ENCODE results near the gene ENTPD7. TPM values are rescaled to one million over a fixed set of nuclear protein-coding genes. Genes with fewer than 3 reads are reported as not detected.
A peak's percentile ranks its signal among the peaks of the same experiment; 100 is the strongest.

Gene ENTPD7
- total and polyA plus RNA-seq, 9 of the 15 experiments (the other 6 are each of a cell fraction or from before 2014, with no cell fraction given), result 1.4 to 13.9 (median 8.5) TPM

GRCh38 chr10:99619851-99620710 lies 39.2 kb upstream of the ENTPD7 start, which contains the start of gene SLC25A28 (continued):
- TF ChIP-seq MBD2 (IDR thresholded peaks at IDR 0.05; ENCODE audit: borderline replicate concordance, low read depth), result peak; percentile 81; the same call in 1 of the 2 replicates
- peak; percentile 64 for TF ChIP-seq FOXJ2 (tag; IDR thresholded peaks at IDR 0.05)
- TF ChIP-seq LEF1 (IDR thresholded peaks at IDR 0.05), result peak; percentile 100
- peak; percentile 75 for TF ChIP-seq FOS (IDR thresholded peaks at IDR 0.05; ENCODE audit: extremely low read depth, insufficient read length)
- peak; percentile 82 for TF ChIP-seq ASH1L (IDR thresholded peaks at IDR 0.05; ENCODE audit: borderline replicate concordance, low read depth, partially characterized antibody)
- peak; percentile 60 for TF ChIP-seq VEZF1 (CRISPR knock-in tag; IDR thresholded peaks at IDR 0.05)
- peak; percentile 29; the same call in 1 of the 2 replicates for TF ChIP-seq ZBTB12 (CRISPR knock-in tag; IDR thresholded peaks at IDR 0.05)
- no peak for TF ChIP-seq SRF (CRISPR knock-in tag; IDR thresholded peaks at IDR 0.05)
- TF ChIP-seq KLF10 (CRISPR knock-in tag; IDR thresholded peaks at IDR 0.05), result no peak
- TF ChIP-seq PKNOX1 (IDR thresholded peaks at IDR 0.05), result peak; percentile 99
- TF ChIP-seq ZNF282 (CRISPR knock-in tag; IDR thresholded peaks at IDR 0.05), result no peak
- TF ChIP-seq NEUROD1 (IDR thresholded peaks at IDR 0.05; ENCODE audit: borderline replicate concordance, low read depth, low read length, partially characterized antibody), result peak; percentile 63
- no peak for TF ChIP-seq THAP12 (CRISPR knock-in tag; IDR thresholded peaks at IDR 0.05)
- peak; percentile 78 for TF ChIP-seq NFYB (IDR thresholded peaks at IDR 0.05; ENCODE audit: extremely low read depth, insufficient read length)
- no peak for TF ChIP-seq SMARCC2 (IDR thresholded peaks at IDR 0.05; ENCODE audit: low read depth)
- no peak for TF ChIP-seq TRIM25 (IDR thresholded peaks at IDR 0.05; ENCODE audit: borderline replicate concordance)
- peak; percentile 88 to 90 for TF ChIP-seq FOXK2 (conservative IDR thresholded peaks at IDR 0.05 in 1 of 2, IDR thresholded peaks at IDR 0.05 in 1 of 2; ENCODE audit: low read depth in 2 of 2)
- no peak for TF ChIP-seq PTBP1 (IDR thresholded peaks at IDR 0.05; ENCODE audit: low read depth, low read length)
- peak; percentile 98 for TF ChIP-seq TCF7 (IDR thresholded peaks at IDR 0.05; ENCODE audit: borderline replicate concordance)
